GM23338 (cell line): ENCODE results near the gene STRA8.

Experiments used
- CREB1 ChIP-seq: fragments of 250-450 bp; sonication (Bioruptor Pico); IDR thresholded peaks from 2 replicates; pipeline ENCODE4 v1.5.0; 2020; ENCODE audit warnings: low read depth, mild to moderate bottlenecking, moderate library complexity
- EZH2 ChIP-seq: fragments of 200-600 bp; sonication (generic); IDR thresholded peaks from one replicate; pipeline ENCODE4 v1.8.0; 2017; ENCODE audit warnings: antibody characterized with exemption, mild to moderate bottlenecking, low read depth; ENCODE audit not compliant: unreplicated experiment
- EZH2phosphoT487 ChIP-seq: fragments of 200-600 bp; sonication (generic); IDR thresholded peaks from one replicate; pipeline ENCODE4 v1.8.1; 2018; ENCODE audit warnings: antibody characterized with exemption; ENCODE audit not compliant: unreplicated experiment
- JUNB ChIP-seq: IDR thresholded peaks from one replicate; pipeline ENCODE4 v1.6.1; 2016; ENCODE audit warnings: antibody characterized with exemption; ENCODE audit not compliant: unreplicated experiment
- POLR2AphosphoS5 ChIP-seq: IDR thresholded peaks from 2 replicates; pipeline ENCODE4 v1.6.1; 2016; ENCODE audit warnings: antibody characterized with exemption, low read depth
- TF ChIP-seq, protein P1 (sequence below), 2 experiments: fragments of 200-600 bp in 1 of 2; sonication (generic) in 1 of 2; conservative IDR thresholded peaks; 2 replicates each; pipeline versions ENCODE4 v1.5.1 to v1.6.1; 2016 to 2017; ENCODE audit warnings: antibody characterized with exemption in 2 of 2, low read depth in 2 of 2, mild to moderate bottlenecking in 2 of 2, moderate library complexity in 1 of 2

DNA sequence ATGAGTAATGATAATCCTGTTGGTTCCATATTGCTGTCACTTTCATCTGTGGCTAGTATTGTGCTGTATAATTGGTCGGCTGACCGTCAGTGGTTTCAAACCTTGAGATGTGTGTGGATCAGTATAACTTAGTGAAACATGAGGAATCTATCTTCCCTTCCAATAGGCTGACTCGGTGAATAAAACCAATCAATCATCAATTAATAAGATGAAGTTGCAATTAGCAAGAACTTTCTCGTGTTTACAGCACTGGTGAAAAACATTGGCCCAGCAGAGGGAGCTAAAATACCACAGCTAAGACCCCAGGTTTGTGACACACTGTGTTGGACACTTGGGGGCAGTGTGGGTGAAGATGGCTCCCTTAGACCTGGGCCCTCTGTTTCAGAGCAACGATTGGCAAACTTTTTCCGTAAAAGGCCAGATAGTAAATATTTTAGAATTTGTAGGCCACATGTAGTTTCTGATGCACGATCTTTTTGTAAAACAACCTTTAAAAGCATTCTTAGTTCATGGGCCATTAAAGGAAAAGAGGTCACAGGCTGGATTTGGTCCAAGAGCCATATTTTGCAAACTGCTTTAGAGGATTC is 47.8 kb downstream of the STRA8 start:
- no peak for TF ChIP-seq JUNB
- TF ChIP-seq, protein P1, sequence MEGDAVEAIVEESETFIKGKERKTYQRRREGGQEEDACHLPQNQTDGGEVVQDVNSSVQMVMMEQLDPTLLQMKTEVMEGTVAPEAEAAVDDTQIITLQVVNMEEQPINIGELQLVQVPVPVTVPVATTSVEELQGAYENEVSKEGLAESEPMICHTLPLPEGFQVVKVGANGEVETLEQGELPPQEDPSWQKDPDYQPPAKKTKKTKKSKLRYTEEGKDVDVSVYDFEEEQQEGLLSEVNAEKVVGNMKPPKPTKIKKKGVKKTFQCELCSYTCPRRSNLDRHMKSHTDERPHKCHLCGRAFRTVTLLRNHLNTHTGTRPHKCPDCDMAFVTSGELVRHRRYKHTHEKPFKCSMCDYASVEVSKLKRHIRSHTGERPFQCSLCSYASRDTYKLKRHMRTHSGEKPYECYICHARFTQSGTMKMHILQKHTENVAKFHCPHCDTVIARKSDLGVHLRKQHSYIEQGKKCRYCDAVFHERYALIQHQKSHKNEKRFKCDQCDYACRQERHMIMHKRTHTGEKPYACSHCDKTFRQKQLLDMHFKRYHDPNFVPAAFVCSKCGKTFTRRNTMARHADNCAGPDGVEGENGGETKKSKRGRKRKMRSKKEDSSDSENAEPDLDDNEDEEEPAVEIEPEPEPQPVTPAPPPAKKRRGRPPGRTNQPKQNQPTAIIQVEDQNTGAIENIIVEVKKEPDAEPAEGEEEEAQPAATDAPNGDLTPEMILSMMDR (conservative IDR thresholded peaks at IDR 0.05; ENCODE audit: low read depth in 2 of 2) = peak; percentile 100
- TF ChIP-seq POLR2AphosphoS5 = no peak
- TF ChIP-seq EZH2 = no peak
- TF ChIP-seq EZH2phosphoT487 = no peak
- TF ChIP-seq CREB1 = no peak
